ENCODE measurements around the gene OPRL1.
"Not testable (repeated sequence)": the region's sequence is repeated elsewhere in the genome, so short reads cannot be mapped to it uniquely, and the experiment has no call there.

OPRL1 gene

DNA sequence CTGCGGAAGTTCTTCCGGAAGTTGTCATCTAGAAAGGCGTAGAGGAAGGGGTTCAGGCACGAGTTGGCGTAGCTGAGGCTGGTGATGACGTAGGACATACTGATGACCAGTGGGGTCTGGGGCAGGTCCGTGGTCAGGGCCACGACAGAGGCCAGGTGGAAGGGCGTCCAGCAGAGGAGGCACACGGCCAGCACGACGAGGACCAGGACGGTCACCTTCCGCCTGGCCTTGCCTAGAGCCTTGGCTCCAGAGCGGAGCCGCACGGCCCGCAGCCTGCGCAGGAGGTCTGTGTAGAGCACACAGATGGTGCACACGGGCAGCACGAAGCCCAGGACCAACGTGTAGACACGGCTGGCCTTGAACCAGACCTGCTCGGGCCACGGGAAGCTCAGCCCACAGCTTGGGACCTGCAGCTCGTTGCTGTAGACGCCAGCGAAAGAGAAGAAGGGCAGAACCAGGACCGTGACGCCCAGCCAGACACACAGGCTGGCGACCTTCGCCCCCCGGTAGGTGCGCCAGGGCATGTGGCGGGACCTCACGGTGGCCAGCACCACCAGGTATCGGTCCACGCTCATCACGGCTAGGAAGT is 26.1 kb downstream of the OPRL1 start:
- DNase-seq: peak in 1 of 3 donors; percentile 11

DNA sequence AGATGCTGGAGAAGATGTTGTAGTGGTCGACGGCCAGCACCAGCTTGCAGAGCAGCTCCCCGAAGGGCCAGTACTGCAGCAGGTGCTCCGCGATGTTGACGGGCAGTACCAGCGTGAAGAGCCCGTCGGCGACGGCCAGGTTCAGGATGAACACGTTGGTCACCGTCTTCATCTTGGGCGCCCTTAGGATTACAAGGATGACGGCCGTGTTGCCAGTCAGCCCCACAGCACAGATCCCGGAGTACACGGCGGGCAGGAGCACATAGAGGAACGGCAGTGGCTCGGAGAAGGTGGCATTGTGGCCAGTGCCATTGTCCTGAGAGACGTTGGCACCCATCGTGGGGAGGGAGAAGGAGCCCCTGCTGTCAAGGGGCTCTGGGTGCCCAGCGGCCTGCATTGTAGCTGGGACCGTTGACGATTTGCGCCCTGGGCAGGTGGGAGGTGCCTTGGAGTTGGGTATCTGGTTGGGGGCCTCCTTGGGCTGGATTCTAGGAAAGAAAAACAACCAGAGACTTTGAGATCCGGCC is 26.6 kb downstream of the OPRL1 start:
- DNase-seq: peak in 1 of 3 donors; percentile 17

DNA sequence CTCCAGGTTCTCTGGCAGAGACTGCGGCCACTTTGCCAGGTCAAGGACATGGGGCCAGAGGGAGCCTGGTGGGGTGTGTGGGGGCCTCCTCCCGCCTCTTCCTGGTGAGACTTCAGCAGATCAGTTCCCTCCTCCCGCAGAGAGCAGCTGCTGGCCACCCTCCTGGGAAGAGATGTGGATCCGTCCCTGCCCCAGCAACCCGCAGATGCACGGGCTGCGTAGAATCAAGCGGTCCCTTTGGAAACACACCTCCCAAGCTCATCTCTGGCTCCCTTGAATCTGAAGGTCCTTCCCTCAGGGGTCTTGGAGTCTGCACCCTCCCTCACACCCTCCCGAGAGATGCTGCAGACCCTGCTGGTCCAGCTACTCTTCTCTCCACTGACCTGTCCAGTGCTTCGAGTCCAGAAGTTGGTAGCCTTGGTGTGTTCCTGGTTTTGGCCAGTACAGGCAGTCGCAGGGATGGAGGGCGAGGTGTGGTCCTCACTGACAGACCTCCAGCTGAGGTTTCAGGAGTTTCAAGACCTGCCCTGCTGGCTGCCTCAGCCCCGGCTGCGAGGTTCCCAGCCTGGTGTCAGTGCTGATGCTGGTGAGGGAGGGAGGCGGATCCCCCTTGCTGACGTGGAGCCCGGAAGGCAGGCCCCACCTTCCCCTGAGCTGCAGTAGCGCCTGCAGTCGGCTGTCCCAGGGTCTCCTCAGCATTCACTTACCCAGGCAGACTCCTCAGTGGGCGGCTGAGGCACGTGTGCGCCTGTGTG is 27.3 kb downstream of the OPRL1 start, which contains the start of gene NPBWR2:
Gene NPBWR2 (minus strand): TSS at position 585 of the 755 bp plus-strand sequence. CDS start 734 bp downstream, outside the sequence.
- peak in 2 of 3 donors; percentile 17 to 35 for DNase-seq

DNA sequence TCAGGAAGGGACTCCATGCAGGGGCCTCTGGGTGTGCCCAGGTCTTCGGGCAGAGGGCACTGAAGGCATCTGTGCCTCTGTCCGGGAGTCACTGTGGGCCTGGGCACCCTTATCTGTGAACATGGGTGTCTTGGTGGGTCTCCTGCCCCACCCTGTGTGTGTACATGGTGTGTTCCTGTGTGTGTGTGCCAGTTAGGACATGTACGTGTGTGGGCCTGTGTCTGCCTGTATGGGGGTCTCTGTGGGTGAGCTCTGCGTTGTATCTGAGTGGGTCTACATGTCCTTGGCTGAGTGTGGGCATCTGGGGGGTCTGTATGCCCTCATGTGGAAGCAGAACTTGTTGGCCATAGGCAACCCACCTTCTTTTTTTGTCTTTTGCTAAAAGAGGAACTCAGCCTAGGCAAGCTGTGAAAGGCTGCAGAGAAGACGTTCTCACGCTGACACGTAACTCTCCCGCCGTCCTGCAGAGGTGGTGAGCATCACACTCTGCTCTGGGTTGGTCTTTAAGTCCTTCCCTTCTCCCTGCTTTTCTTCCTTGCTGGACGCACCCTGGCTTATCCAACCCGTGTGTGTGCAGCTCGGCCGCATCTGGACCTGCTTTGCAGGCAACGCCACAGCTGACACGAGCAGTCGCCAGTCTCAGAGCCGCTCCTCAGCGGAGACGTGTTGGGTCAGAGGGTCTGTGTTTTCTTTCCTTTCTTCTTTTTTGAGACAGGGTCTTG is 28.0 kb downstream of the OPRL1 start:
- peak; percentile 67 to 75 (median 71) for DNase-seq

DNA sequence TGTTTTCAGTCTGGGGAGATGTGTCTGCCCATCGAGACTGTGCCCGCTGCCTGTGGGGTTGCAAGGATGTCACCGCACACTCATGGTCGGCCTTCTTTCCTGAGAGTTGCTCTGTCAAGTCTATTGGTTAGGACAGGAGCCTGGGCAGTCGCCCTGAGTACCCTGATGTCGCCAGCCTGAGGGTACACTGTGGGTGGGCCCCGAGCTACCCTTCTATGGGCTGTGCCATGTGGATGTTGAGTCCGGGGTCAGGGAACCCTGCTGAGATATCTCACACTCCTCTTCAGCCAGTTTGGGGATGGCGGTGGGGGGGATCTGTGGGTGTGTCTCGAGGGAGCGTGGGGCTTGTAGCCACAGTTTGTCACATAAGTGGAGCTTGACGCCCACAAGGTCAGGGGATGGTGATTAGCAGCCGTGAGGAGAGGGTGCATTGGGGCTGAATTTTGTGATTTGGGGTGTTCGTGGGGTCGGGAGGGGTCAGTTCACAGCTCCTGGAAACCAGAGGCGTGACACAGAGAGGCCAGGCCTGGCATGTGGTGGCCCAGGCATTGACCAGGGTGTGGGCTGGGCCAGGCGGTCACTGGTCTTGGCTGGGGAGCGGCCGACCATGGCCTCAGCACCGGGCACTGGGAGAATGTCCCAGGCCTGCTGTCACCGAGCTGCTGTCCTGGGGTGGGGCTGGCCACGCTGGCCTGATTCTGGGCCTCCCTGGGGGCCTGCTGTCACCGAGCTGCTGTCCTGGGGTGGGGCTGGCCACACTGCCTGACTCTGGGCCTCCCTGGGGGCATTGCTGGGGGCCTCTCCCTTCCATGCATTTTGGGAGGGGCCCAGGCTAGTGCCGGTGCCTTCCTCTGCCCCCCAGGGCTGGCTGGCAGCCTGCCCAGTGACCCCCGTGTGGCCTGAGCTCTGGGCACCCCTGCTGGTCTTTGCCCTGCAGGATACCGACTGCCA is 29.1 kb downstream of the OPRL1 start:
- DNase-seq: peak in 1 of 3 donors; percentile 17

DNA sequence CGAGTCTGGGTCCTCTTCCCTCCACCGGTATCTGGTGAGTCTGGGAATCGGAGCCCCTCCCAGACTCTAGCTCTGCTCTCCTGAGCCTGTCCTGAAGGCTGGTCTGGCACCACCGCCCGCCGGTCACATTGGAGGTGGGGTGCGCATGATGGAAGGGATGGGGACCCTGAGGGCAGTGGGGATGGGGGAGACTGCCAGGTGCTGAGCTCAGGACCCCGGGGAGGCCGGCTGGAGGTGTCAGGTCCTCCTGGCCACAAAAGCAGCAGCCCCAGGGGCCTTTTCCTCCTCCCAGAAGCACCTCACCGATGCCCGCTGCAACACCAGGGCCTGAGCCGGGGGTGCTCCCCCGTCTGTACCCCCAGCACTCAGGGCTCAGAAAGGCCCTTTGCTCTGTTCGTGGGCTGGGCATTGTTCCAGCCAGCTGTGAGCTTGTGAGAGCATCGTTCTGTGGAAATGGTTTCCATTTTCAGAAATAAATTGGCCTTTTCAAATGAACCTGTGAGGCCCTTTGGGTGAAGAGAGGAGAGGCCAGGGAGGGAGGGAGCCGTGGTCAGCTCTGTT is 30.0 kb downstream of the OPRL1 start:
- DNase-seq: peak in 1 of 3 donors; percentile 17

DNA sequence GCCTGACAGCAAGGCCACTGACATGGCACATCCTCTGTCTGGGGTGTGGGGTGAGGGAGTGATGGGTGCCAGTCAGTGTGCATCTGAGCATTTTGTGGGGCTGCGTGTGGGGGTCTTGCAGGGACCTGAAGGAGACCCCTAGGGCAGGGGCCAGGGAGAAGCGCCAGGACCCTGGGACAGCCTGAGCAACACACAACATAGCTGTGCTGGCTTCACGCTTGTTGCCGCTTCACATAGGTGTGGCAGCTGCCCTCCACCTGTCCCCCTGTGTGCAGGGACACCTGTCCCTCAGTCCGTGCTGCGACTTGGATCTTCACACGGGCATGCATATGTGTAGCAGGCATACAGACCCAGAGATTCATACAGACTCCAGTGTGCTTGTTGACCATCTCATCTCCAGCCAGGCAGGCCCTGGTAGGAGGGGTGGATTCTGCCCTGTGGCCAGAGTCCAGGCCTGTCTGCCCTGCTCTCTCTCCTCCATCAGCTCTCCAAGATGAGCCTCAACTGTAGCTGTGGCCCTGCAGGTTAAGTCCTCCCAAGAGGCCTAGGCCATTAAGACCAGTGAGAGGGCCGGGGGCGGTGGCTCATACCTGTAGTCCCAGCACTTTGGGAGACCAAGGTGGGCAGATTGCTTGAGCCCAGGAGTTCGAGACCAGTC is 30.7 kb downstream of the OPRL1 start:
- DNase-seq: peak in 1 of 3 donors; percentile 0

DNA sequence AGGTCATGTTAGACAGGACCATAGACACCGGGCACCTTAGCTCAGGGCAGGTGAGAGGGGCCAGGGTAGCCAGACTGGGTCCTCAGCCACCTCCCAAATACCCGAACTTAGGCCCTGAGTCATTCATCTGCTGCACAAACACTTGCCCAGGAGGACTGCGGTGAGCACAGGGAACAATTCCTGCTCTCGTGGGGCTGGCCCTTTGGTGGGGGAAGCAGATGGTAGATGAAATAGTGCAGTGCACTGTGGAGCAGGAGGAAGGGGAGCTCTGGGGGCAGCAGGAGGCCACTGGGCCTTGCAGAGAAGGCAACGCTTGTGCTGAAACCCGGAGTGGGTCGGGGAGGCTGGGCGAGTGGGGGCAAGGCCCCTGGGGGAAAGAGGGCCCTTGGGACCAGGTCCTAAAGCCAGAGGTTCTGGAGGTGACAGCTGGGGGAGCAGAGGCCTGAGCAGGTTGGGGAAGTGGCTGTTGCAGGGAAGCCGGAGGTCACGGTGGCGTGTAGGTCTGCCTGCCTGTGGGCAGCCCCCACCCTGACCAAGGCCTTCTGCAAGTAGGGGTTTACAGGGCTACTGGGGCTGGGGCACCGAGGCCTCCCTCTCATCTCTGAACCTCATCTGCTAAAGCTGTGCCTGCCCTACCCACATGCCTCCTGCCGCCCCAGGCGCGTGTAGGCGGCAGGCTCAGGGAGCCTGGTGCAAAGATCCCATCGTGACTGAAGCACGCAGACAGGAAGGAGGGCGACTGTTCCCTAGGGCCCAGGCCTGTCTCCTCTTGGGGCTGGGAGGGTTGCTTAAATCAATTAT is 32.2 kb downstream of the OPRL1 start:
- peak in 2 of 3 donors; percentile 12 to 50 for DNase-seq

DNA sequence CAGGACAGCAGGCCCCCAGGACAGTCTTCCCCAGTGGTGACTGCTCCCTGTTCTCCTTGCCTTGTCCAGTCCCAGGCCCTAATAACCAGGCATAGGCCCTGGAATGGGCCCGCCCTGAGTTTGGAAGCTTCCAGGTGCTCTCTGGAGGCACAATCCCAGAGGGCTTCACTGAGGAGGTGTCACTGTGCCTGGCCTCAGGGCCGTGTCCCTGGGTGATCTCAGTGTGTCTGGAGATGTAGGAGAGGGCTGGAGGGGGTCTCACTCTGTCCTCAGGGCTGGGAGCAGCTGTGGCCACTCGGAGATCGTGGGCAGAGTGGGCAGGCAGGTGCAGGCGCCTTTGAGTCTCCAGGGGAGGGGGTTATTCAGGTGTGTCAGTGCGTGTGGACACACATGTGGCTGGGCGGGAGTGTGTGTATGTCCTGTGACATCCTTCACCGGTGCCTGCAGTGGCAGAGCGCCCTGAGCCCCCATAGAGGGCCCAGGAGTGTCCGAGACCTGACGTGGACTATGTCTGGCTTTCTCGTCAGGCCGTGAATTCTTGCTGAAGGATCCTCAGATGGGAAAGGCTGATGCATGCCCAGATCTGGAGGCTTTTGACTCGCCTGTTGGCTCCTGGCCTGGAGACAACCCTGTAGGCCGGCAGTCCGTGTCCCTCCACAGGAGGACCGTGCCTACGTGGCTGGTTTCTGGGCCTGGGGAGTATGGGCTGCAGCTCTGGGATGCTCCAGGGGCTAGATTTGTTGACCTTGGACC is 33.0 kb downstream of the OPRL1 start:
- no peak for DNase-seq

DNA sequence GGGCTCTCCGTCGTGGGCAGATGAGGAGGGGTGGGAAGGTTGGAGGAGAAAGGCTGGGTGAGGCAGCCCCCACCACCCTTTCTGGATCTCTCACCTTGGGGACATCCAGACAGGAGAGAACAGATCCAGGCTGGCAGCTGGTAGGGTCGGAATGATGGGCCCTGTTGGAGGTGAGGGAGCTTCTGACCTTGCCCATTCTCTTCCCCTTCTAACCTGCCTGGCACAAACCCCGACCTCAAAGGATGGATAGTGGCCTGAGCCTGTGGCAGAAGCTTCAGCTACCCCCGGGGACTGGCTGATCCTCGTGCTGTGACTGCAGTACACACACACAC is 33.5 kb downstream of the OPRL1 start:
- DNase-seq: no peak

DNA sequence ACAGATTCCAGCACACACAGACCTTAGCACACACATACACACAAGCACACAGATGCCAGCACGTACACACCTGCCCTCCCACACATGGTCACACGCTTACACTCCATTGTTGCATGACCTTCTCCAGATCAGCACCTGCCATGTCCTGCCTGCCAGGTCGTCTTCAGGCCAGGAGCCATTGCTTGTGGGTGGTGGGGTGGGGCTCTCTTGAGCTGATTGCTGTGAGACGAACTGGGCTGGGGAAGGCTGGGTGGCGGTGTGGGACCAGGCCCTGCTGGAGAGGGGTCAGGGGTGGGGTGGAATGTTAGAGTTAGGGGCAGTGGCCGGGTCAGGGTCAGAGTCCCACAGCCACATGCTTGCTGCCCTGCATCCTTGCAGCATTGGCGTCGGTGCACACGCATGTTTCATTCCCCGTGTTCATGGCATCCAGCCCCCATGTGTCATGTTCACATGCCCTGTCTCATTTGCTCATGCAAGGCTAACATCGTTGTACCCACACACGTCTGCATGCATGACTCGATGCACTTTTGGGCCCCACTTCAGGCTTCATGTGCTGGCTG is 34.0 kb downstream of the OPRL1 start:
- no peak for DNase-seq

DNA sequence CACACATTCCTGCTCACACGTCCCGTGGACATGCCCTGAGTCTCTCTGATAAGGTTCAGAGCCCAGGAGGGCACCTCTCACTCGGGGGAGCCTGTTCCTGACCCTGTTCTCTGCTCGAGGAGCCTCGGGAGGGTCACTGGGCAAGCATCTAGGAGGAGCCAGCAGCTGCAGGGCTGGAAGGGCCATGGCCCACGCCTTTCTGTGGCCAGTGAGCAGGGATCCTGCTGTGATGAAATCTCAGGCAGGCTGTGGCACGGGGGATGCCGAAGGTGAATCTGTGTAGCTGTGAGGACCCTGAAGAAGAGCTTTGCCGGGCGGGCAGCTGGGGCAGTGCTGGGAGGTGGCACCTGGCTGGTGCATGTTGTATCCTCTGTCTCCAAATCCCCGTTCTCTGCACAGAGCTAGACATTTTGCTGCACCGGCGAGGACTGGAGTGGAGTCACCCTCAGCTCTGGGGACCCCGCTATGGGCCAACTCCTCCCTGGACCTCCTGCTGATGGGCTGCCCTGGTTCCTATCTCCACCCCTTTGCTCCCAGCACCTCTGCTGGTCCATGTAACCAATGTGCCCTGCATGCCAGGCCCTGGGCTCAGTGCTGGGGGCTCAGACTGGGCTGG is 34.6 kb downstream of the OPRL1 start:
- DNase-seq: no peak

DNA sequence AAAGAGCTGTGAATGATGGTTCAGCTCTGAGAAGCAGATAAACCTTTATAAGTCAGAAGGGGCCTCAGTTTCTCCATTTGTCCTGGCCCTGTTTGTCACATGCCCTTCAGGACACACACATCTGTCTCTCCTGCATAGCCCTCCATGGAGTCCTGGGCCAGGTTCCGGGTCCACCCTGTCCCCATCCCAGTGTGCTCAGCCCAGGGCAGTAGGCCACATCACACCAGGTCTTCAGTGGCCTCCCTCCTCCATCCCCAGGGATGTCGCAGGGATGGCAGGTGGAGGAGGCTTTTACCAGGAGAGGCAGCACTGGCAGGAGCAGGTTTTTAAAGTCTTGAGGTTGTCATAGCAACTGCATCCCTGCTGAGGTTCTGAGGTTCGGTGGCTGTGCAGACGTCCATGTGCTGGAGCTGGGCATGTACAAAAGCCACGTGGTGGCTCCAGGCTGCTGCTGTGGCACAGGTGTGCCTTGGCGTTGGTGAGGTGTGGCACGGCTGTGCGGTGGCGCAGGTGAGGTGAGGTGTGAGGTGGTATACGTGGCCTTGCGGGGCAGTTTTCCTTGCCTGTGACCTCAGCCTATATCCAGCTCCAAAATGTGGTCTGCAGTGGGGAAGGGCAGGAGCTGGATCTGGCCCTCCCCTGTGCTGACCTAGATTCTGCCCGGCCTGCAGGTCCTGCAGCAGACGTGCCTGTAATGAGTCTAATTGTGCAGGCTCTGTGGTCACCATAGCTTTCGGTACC is 35.5 kb downstream of the OPRL1 start:
- no peak for DNase-seq

DNA sequence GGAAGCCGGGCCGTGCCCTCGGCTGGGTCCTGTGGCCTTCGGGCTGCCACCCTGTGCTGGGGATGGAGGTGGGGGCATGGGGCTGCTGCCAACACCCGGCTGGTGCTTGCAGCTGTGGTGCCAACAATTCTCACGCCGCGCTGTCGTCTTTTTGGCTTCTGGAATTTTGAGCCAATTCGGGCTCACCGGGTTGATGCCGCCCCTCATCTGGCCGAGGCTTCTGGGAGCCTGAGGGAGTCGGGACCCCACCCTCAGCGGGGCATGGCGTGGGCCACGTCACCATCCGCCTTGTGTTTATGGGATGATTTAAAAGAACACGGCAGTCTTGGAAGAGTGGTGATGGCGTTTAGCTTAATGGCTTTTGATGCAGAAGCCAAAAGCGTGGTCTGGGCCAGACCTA is 36.1 kb downstream of the OPRL1 start:
- no peak for DNase-seq

DNA sequence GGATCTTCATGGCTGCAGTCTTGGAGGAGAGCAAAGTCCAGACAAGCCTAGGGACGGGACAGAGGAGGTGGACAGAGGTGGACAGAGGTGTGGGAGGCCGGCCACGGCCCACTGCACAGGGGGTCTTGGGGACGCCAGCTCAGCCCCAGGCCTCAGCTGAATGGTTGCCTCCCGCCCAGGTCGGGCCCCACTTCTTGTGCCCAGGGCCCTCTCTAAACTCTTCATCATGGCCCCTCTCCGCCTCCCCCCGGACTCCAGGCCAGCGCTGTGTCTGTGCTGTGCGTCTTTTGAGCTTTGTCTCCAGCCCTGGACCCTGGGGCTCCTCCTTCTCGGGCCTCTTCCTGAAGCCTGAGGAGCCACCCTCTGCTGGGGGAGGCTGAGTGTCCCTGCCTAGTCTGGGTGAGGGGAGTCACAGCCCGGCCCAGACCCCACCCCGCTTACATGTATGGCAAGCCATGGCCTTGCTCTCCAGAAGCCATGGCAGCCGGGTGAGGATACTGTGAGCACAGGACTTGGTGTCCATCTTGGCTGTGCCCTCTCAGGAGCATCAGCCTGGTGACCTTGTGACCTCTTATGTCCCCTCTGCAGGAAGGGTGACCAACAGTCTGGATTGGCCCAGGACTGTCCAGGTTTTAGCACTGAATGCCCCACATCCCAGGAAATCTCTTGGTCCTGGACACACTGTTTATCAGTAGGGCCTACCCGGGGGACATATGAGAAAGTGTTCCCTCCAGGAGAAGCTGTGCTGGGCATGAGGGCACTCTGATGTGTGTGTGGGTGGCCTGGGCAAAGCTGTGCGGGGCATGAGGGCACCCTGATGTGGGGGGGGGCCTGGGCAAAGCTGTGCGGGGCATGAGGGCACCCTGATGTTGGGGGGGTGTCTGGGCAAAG is 36.9 kb downstream of the OPRL1 start:
- DNase-seq: no peak

DNA sequence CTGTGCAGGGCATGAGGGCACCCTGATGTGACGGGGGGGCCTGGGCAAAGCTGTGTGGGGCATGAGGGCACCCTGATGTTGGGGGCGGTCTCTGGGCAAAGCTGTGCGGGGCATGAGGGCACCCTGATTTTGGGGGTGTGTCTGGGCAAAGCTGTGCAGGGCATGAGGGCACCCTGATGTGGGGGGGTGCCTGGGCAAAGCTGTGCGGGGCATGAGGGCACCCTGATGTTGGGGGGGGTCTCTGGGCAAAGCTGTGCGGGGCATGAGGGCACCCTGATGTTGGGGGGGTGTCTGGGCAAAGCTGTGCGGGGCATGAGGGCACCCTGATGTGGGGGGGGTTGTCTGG is 37.5 kb downstream of the OPRL1 start:
- DNase-seq: not testable (repeated sequence)

DNA sequence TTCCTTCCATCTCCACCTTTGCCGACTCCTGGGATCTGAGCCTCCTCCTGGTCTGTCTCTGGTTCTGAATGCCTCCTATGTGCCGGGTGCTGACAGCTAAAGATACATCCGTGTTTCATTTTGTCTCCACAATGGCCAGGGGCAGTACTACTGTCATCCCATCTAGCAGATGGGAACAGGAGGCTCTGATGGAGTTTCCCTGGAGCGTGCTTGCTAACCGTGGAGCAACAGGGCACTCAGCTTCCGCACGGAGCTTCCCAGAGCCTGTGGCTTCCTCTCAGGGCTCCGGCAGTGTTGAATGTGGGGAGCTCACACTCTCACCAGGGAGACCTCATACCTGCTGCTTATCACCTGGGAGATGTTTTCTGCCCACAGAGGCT is 39.4 kb downstream of the OPRL1 start:
- DNase-seq: no peak

Data from suppressor macrophage treated with lipopolysaccharide for 1 hour (primary cell).